ENCODE results near the gene TOR1AIP1.
A peak's percentile ranks its signal among the peaks of the same experiment; 100 is the strongest.
"Not testable (repeated sequence)": the region's sequence is repeated elsewhere in the genome, so short reads cannot be mapped to it uniquely, and the experiment has no call there.

TOR1AIP1 gene, protein sequence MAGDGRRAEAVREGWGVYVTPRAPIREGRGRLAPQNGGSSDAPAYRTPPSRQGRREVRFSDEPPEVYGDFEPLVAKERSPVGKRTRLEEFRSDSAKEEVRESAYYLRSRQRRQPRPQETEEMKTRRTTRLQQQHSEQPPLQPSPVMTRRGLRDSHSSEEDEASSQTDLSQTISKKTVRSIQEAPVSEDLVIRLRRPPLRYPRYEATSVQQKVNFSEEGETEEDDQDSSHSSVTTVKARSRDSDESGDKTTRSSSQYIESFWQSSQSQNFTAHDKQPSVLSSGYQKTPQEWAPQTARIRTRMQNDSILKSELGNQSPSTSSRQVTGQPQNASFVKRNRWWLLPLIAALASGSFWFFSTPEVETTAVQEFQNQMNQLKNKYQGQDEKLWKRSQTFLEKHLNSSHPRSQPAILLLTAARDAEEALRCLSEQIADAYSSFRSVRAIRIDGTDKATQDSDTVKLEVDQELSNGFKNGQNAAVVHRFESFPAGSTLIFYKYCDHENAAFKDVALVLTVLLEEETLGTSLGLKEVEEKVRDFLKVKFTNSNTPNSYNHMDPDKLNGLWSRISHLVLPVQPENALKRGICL

DNA sequence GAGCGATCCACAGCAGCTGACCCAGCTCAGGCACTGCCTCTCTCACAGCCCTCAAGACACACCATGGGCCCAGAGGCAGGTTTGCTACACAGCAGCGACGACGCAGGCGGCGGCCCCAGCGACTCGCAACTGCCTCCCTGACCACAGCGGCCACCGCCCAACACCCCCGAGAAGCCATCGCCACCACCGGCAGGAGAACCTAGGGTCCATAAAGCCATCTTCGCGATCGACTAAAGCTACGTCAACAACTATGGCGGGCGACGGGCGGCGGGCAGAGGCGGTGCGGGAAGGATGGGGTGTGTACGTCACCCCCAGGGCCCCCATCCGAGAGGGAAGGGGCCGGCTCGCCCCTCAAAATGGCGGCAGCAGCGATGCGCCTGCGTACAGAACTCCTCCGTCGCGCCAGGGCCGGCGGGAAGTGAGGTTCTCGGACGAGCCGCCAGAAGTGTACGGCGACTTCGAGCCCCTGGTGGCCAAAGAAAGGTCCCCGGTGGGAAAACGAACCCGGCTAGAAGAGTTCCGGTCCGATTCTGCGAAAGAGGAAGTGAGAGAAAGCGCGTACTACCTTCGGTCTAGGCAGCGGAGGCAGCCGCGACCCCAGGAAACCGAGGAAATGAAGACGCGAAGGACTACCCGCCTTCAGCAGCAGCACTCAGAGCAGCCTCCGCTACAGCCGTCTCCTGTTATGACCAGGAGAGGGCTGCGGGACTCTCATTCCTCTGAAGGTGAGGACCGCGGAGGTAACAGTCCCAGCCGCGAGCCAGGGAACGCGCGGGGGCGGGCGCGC is at the start of gene TOR1AIP1:
TOR1AIP1 (plus strand) TSS at position 33 of the 787 bp plus-strand sequence; CDS start at position 251, 218 bp downstream.
- peak; percentile 98 for DNase-seq

DNA sequence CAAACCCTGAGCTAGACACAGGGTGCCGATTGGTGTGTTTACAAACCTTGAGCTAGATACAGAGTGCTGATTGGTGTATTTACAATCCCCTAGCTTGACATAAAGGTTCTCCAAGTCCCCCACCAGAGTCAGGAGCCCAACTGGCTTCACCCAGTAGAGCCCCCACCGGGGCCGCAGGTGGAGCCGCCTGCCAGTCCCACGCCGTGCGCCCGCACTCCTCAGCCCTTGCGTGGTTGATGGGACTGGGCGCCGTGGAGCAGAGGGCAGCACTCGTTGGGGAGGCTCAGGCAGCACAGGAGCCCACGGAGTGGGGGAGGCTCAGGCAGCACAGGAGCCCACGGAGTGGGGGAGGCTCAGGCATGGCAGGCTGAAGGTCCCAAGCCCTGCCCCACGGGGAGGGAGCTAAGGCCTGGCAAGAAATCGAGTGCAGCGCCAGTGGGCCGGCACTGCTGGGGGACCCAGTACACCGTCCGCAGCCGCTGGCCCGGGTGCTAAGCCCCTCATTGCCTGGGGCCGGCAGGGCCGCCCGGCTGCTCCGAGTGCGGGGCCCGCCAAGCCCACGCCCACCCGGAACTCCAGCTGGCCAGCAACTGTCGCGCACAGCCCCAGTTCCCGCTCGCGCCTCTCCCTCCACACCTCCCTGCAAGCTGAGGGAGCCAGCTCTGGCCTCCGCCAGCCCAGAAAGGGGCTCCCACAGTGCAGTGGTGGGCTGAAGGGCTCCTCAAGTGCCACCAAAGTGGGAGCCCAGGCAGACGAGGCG is 45.2 kb upstream of the TOR1AIP1 start:
- not testable (repeated sequence) for DNase-seq

DNA sequence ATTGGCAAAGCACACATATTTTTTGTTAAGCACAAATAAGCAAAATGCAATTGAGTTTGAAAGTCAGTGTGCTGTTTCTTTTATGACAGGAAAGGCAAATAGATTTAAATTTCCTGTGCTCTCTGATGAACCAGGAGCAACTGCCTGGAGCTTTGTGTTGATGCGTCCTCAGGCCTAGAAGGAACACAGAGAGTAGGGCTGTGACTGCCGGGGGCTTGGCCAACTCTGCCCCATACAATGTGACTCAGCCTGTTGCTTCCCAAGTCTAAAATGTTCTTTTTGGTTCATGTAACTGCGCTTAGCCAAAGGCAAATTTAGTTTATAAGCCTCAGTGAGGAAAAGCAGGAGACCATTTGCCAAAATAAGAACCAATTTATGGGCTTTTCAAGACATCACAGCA is 42.0 kb upstream of the TOR1AIP1 start:
- no peak for DNase-seq

DNA sequence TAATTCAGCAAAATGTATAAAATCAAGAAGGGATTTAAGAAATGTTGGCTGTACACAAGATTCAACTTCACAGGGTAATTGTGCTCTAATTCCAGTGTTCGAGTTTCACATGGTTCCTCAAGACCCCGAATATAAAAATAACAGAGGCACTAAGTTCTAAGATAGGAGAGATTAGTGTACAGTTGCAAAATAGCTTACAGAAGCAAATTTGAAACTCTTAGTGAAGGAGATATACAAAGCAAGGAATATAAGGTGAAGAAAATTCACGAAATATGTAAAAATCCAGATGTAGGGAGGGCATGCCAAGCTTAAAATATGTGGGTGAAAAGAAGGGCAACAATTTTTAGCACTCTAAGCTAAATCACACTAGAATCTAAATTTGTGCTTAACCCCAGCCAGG is 33.9 kb upstream of the TOR1AIP1 start:
- DNase-seq: no peak

GRCh38 chr1:179853102-179853501 is 29.0 kb upstream of the TOR1AIP1 start:
- no peak for DNase-seq

DNA sequence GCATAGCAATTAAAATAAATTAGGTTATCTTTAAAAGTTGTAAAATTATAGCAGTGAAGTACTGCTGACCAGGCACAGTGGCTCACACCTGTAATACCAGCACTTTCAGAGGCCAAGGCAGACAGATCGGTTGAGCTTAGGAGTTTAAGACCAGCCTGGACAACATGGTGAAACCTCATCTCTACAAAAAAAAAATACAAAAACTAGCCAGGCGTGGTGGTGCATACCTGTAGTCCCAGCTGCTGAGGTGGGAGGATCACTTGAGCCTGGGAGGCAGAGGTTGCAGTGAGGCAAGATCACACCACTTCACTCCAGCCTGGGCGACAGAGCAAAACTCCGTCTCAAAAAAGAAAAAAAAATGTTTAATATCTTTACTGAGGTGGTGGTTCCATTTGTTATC is 26.3 kb upstream of the TOR1AIP1 start:
- DNase-seq: not testable (repeated sequence)

GRCh38 chr1:179856296-179856695 is 25.8 kb upstream of the TOR1AIP1 start:
- no peak for DNase-seq

GRCh38 chr1:179857009-179857408 is 25.1 kb upstream of the TOR1AIP1 start:
- DNase-seq: no peak

- no peak for DNase-seq
Measured at GRCh38 chr1:179860652-179861051, 21.4 kb upstream of the TOR1AIP1 start.

GRCh38 chr1:179865377-179865776 is 16.7 kb upstream of the TOR1AIP1 start:
- DNase-seq: no peak

DNA sequence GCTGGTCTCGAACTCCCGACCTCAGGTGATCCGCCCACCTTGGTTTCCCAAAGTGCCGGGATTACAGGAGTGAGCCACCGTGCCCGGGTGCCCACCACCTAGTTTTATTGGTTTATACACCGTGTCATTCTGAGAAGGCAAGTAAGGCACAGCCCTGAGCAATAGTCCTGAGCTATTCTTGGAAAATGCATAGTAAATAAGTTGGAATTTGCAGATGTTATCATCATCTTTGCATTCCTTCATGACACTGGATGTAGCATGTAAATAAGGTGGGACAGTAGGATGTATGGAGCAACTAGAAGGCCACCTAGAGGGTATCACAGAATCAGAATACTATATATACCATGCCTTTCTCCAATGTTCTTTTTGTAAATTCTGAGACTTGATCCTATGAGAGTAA is 15.5 kb upstream of the TOR1AIP1 start:
- no peak for DNase-seq

DNA sequence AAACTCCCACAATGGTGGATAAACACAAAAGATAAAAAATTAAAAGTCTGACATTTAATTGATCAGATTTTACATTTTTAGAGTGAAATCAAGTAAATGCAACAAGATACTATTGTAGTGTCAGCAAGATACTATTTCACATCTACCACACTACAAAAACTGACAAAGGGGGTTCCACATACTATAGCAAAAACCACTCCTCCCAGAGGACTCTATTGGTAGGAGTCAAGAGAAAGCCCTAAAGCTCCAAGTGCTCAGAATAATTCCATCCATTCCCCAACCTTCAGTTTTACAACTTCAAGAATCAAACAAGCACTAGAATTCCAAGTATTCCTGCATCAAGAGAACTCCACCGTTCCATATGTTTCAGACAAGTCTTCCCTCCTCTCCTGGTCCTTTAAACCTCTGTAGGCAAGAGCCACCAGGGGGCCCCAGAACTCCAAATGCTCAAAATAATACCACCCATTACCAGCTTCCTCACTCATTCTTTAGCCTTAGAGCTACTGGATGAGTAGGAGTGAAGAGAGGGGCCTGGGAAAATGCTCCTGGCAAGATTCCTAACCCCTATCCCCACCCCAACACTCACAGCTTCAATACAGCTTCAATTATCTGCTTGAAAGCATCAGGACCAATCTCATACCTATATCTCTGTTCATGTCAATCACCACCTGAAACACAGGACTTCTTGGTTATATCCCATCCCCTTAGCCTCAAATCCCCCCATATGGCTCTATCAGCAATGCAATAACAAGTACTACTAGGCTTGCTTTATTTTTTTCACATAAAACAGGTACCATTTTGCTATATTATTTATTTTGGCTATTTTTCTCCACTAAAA is 14.4 kb upstream of the TOR1AIP1 start:
- peak; percentile 53 for DNase-seq

GRCh38 chr1:179870870-179871269 is 11.2 kb upstream of the TOR1AIP1 start:
- DNase-seq: no peak

DNA sequence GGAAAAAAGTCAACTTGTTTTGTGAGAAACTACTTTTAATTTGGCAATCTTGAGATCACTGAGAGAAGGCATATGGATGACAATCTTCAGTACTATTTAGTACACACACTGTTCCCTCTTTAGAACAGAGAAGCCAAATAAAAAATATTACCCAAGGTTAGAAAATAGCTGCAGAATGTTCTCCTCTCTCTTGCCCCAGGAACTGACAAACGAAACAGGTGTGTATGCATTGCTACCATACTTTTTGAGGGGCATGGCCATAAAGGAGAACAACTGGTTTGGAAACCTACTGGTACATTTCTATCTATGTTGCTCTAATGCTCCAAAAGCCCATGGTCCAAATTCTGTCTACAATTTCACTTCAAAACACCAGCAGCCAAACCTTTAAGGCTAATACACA is 10.1 kb upstream of the TOR1AIP1 start:
- no peak for DNase-seq

- DNase-seq: no peak
Measured at GRCh38 chr1:179872558-179872957, 9.5 kb upstream of the TOR1AIP1 start.

- no peak for DNase-seq
Measured at GRCh38 chr1:179873438-179873851, 8.6 kb upstream of the TOR1AIP1 start.

DNA sequence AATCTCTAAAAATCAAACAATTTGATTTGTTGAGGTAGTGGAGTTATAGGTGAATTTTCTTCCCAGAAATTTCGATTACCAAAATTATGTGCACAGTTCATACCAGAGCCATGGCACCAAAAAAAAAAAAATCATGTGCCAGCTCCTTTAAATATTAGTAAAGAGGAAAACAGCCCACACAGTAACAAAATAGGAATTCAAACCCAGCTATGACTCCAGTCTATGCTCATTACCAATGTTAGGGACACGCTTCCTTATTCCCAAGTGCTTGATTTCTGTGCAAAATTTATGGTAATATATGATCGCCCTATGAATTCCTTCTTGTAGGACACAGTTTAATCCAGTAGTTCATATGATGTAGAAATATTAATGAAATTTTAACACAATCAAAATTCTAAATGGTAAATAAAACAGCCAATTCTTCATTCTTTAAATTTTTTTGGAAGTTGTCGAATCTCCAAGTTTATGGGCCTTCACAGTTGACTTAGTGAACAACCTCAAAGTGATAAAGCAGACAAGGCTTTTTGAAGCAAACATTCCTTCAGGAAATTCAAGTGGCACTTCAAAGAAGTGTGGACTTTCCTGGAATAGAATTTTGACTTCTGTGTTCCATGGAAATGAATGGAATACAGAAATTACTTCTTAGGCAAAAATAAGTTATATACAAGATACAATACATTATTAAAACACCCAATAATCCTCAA is 6.3 kb upstream of the TOR1AIP1 start:
- DNase-seq: no peak

- DNase-seq: no peak
Measured at GRCh38 chr1:179876300-179876715, 5.8 kb upstream of the TOR1AIP1 start.

DNA sequence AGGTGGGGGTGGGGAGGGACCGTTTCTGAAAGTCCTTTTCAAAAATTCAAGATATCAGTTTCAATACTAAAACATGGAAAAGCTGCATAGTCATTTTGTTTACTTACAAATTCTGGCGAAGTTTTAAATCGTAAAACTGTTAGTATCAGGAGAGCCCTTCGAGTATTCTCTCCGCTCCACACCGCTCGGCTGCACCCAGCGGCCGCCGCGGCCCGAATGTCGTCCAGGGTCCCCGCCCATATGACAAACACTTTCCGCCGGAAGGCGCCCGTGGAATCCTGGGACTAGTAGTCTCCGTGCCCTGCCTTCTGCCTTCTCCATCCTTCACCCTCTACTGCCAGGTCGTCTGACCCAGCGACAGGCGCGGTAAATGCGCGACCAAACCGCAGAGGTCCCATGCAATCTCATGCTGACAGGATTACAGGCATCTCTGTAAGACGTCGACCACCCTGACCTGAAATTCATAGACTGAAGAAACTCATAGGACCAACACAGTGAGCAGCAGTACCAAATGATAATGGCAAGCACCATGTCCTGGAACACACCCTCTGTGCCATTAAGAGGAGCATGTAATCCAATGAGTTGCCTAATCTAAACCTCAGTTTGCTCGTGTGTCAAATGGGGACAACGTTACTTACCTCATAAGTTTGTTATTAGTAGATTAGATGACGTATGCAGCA is 4.4 kb upstream of the TOR1AIP1 start, which contains the start of gene TOR1AIP2:
TOR1AIP2 (minus strand) TSS at position 218 of the 680 bp plus-strand sequence. CDS start 25,138 bp downstream, outside the sequence.
- peak; percentile 88 for DNase-seq

DNA sequence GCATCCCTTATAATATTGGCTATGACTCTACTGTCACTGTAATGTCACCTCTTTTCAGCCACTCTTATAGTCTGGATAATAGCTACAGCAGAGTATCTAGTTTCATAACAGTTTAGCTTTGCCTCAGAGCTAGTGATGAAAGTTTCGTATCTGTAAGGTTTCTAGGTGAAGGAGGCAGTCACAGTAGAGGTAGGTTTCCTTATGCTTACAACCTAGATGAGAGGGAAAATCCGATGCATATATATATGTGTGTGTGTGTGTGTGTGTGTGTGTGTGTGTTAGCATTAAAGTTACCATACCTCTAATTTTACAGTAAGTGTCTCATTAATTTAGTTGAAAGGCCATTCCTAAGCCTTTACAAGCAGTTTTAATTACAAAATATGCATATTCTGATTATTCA is 2.3 kb upstream of the TOR1AIP1 start:
- DNase-seq: no peak

Data from NCI-H146 (cell line).